Mucosa of descending colon (tissue), 3 donors: ENCODE results near the gene SHROOM1. TPM values are rescaled to one million over a fixed set of nuclear protein-coding genes. Genes with fewer than 3 reads are reported as not detected.

ENCODE experiments used
- ATAC-seq: fragments of 200-7000 bp; cut with Tn5 transposase; one replicate; pipeline ENCODE4 v1.9.1; 2020; ENCODE audit warnings: mild to moderate bottlenecking, moderate library complexity
- DNase-seq, 3 donors: peaks; one replicate each; pipeline ENCODE4 v3.0.0-alpha.2; 2020
- H3K36me3 ChIP-seq: fragments of 200-600 bp; one replicate; pipeline ENCODE4 v1.8.0; 2021; ENCODE audit warnings: low read depth, mild to moderate bottlenecking
- H3K4me1 ChIP-seq: fragments of 200-600 bp; one replicate; pipeline ENCODE4 v1.8.0; 2021; ENCODE audit warnings: low read depth, mild to moderate bottlenecking
- H3K4me3 ChIP-seq: fragments of 200-600 bp; one replicate; pipeline ENCODE4 v1.8.0; 2021; ENCODE audit warnings: mild to moderate bottlenecking
- H3K9me3 ChIP-seq: fragments of 200-600 bp; one replicate; pipeline ENCODE4 v1.8.0; 2021; ENCODE audit warnings: mild to moderate bottlenecking
- intact Hi-C, 2 donors: fragments of 100-400 bp; cut with DNase I in 1 of 2; cut with micrococcal nuclease in 1 of 2; formaldehyde crosslinking; loops; one replicate each; pipeline versions ENCODE4 v1.11.0 to v1.11.1; 2022; cut with DNase I, micrococcal nuclease
- total RNA-seq, 3 donors: library from RNA; stranded (reverse); fragmentation: NEBNext Ultra II Directional in 2 of 3; extraction: Animal tissue kit (Norgen Biotek cat#: 25700) in 2 of 3; gene quantifications; one replicate each; pipeline versions ENCODE4 v1.2.1 to v1.2.4, GENCODE V29; 2021 to 2023
- TF ChIP-seq, protein P1 (sequence below): fragments of 200-600 bp; IDR thresholded peaks from one replicate; pipeline ENCODE4 v1.8.0; 2022; ENCODE audit warnings: antibody characterized with exemption, mild to moderate bottlenecking
- donor health status: DM: no; HTN: no; CAD: no; lungs with moderate emphysema.
- donor health status: DM: no; HTN: no; CAD: no.
- donor health status: DM: no; HTN: yes; CAD: no.

SHROOM1 gene
- total RNA-seq, 3 donors from 2014 or later: 37.3 to 93.5 (median 63.0) TPM

- ATAC-seq (no peak), DNase-seq (no peak)
- intact Hi-C loops: no loop called here
- Histone ChIP-seq H3K4me1 (no peaks in the 10 kb centered on the region), H3K36me3 (no peaks in the 10 kb centered on the region), H3K9me3 (no peaks in the 10 kb centered on the region), H3K4me3 (no peak overlapping the region)
- TF ChIP-seq, protein P1, sequence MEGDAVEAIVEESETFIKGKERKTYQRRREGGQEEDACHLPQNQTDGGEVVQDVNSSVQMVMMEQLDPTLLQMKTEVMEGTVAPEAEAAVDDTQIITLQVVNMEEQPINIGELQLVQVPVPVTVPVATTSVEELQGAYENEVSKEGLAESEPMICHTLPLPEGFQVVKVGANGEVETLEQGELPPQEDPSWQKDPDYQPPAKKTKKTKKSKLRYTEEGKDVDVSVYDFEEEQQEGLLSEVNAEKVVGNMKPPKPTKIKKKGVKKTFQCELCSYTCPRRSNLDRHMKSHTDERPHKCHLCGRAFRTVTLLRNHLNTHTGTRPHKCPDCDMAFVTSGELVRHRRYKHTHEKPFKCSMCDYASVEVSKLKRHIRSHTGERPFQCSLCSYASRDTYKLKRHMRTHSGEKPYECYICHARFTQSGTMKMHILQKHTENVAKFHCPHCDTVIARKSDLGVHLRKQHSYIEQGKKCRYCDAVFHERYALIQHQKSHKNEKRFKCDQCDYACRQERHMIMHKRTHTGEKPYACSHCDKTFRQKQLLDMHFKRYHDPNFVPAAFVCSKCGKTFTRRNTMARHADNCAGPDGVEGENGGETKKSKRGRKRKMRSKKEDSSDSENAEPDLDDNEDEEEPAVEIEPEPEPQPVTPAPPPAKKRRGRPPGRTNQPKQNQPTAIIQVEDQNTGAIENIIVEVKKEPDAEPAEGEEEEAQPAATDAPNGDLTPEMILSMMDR: no peak
Measured at GRCh38 chr5:132800545-132800944, 29.9 kb downstream of the SHROOM1 start.

DNA sequence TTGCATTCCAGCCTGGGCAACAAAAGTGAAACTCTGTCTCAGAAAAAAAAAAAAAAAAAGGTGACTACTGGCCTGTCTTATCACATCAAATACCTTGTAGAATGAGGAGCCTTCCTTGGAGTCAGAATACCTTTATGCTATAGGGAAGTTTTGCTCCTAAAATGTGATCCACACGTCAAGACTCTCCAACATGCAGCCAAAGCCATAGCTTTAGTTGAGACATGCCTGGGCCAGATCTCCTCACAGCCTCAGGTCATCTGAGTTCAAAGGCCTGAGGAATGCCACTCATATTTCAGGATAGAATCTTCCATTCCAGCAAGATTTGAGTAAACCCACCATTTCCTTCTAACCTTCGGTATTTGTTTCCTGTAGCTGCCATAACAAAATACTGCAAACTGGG, 31.1 kb downstream of the SHROOM1 start:
- Histone ChIP-seq H3K9me3 (no peaks in the 10 kb centered on the region), H3K4me1 (no peaks in the 10 kb centered on the region), H3K4me3 (no peak overlapping the region), H3K36me3 (no peaks in the 10 kb centered on the region)
- TF ChIP-seq, protein P1: no peak
- DNase-seq (no peak), ATAC-seq (no peak)
- intact Hi-C loops: no loop called here

- Histone ChIP-seq H3K4me3 (no peak overlapping the region), H3K36me3 (no peaks in the 10 kb centered on the region), H3K4me1 (no peaks in the 10 kb centered on the region), H3K9me3 (no peaks in the 10 kb centered on the region)
- intact Hi-C loops: no loop called here
- ATAC-seq (no peak), DNase-seq (no peak)
- TF ChIP-seq, protein P1: no peak
Measured at GRCh38 chr5:132797651-132798050, 32.8 kb downstream of the SHROOM1 start.

GRCh38 chr5:132791026-132791425, 39.4 kb downstream of the SHROOM1 start:
- ATAC-seq: no peak
- no peaks in the 10 kb centered on the region for H3K4me1 ChIP-seq
- no peak overlapping the region for H3K4me3 ChIP-seq
- TF ChIP-seq, protein P1: no peak
- H3K9me3 ChIP-seq: no peaks in the 10 kb centered on the region
- DNase-seq: no peak
- H3K36me3 ChIP-seq: no peaks in the 10 kb centered on the region
- intact Hi-C loops: no loop called here

DNA sequence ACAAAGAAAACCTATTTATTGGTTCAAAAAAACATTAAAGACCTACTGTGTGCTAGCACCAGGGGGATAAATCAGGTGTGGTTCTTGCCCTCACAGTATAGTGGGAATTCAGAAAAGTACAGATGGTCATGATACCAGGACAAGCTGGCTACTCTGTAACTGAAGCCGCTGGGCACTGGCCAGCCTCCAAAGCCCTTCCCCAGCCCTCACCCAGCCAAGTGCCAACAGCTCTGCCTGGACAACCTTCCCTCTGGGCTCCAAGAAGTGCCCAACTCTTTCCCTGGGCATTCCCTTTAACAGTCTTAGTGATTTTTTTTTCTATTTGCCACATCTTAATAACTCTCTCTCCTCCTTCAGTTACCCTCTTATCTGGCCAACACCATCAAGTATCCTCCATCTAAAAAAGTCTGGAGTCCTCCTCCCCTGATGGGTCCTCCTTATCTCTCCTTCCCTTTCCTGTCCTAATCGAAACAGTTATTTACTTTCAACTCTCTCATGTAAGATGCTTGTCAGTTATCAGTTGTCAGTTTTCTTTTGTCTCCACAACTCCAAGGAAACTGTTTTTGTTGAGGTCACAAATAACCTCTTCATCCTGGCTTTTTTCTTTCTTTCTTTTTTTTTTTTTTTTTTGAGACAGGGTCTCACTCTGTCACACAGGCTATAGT, 40.1 kb downstream of the SHROOM1 start:
- intact Hi-C loops: no loop called here
- Histone ChIP-seq H3K9me3 (no peaks in the 10 kb centered on the region), H3K4me1 (no peaks in the 10 kb centered on the region), H3K4me3 (no peak overlapping the region), H3K36me3 (no peaks in the 10 kb centered on the region)
- TF ChIP-seq, protein P1: no peak
- no peak for ATAC-seq
- no peak for DNase-seq
